Activated B cell treated with CpG ODN at 0.5 μM for 24 hours (primary cell): ENCODE results near the gene ZNF844. TPM values are rescaled to one million over a fixed set of nuclear protein-coding genes. Genes with fewer than 3 reads are reported as not detected.

Experiments
- ATAC-seq: fragments of 200-7000 bp; cut with Tn5 transposase; one replicate; pipeline ENCODE4 v1.10.0; 2021; ENCODE audit warnings: low read depth, mild to moderate bottlenecking, moderate library complexity
- CTCF ChIA-PET: fragments of 350-600 bp; sonication (Branson Sonifier 250); formaldehyde crosslinking; loops from one replicate; lab custom pipeline; 2021; ENCODE audit warnings: antibody characterized with exemption; lab: Charles Lee
- POLR2A ChIA-PET: fragments of 350-600 bp; sonication (Branson Sonifier 250); formaldehyde crosslinking; loops from one replicate; lab custom pipeline; 2021; ENCODE audit warnings: antibody characterized with exemption; lab: Charles Lee
- DNase-seq: peaks from one replicate; pipeline ENCODE4 v3.0.0; 2022
- H3K27ac Mint-ChIP-seq: one replicate; pipeline ENCODE4 v1.8.0; 2020; ENCODE audit warnings: mixed read lengths
- H3K27me3 Mint-ChIP-seq: one replicate; pipeline ENCODE4 v1.8.0; 2021; ENCODE audit warnings: mixed read lengths
- H3K36me3 Mint-ChIP-seq: one replicate; pipeline ENCODE4 v1.8.0; 2021; ENCODE audit warnings: low read depth, mixed read lengths
- H3K4me1 Mint-ChIP-seq: one replicate; pipeline ENCODE4 v1.8.0; 2021; ENCODE audit warnings: mixed read lengths
- H3K4me3 Mint-ChIP-seq: one replicate; pipeline ENCODE4 v1.8.0; 2020; ENCODE audit warnings: mild to moderate bottlenecking, mixed read lengths
- H3K9me3 Mint-ChIP-seq: one replicate; pipeline ENCODE4 v1.8.0; 2020; ENCODE audit warnings: mixed read lengths
- intact Hi-C: fragments of 100-400 bp; cut with micrococcal nuclease; formaldehyde crosslinking; loops from one replicate; pipeline ENCODE4 v1.15.1; 2024
- total RNA-seq: library from RNA; stranded (reverse); gene quantifications from 2 replicates; pipeline ENCODE4 v1.2.3, GENCODE V29; 2022
- TF ChIP-seq, protein P1 (sequence below): fragments of 200-600 bp; IDR thresholded peaks from one replicate; pipeline ENCODE4 v1.8.0; 2022; ENCODE audit warnings: antibody characterized with exemption, mild to moderate bottlenecking

The ZNF844 gene
- total RNA-seq, 1 donor from 2014 or later, result 27.7 TPM

- Mint-ChIP-seq H3K27me3 (no peaks in the 10 kb centered on the region), H3K4me3 (peak overlapping the region; percentile 60), H3K9me3 (no peaks in the 10 kb centered on the region), H3K36me3 (peaks cover under 1% of the 10 kb centered on the region), H3K27ac (no peak overlapping the region), H3K4me1 (peaks cover 20% of the 10 kb centered on the region)
- CTCF ChIA-PET, result interaction anchor here (1.1 to 1.7 kb wide), 4 partner anchors 25 to 375 kb away, joined by 3 to 5 read pairs (median 4); no protein-coding TSS in a partner anchor
- DNase-seq (no peak), ATAC-seq (no peak)
- POLR2A ChIA-PET, result interaction anchor here (0.5 to 2.2 kb wide), 11 partner anchors 10 to 1260 kb away, joined by 3 to 13 read pairs (median 5); partner anchors contain the start of genes ZNF20, ZNF442, ZNF443 and ZNF700
- intact Hi-C loops, result loop anchor here (1.0 to 5.0 kb wide), 3 partner anchors 32 to 109 kb away; partner anchors contain the start of gene ZNF700
- TF ChIP-seq, protein P1, sequence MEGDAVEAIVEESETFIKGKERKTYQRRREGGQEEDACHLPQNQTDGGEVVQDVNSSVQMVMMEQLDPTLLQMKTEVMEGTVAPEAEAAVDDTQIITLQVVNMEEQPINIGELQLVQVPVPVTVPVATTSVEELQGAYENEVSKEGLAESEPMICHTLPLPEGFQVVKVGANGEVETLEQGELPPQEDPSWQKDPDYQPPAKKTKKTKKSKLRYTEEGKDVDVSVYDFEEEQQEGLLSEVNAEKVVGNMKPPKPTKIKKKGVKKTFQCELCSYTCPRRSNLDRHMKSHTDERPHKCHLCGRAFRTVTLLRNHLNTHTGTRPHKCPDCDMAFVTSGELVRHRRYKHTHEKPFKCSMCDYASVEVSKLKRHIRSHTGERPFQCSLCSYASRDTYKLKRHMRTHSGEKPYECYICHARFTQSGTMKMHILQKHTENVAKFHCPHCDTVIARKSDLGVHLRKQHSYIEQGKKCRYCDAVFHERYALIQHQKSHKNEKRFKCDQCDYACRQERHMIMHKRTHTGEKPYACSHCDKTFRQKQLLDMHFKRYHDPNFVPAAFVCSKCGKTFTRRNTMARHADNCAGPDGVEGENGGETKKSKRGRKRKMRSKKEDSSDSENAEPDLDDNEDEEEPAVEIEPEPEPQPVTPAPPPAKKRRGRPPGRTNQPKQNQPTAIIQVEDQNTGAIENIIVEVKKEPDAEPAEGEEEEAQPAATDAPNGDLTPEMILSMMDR, result no peak
These were observed 29.9 kb upstream of the ZNF844 start for GRCh38 chr19:12034620-12035019.

DNA sequence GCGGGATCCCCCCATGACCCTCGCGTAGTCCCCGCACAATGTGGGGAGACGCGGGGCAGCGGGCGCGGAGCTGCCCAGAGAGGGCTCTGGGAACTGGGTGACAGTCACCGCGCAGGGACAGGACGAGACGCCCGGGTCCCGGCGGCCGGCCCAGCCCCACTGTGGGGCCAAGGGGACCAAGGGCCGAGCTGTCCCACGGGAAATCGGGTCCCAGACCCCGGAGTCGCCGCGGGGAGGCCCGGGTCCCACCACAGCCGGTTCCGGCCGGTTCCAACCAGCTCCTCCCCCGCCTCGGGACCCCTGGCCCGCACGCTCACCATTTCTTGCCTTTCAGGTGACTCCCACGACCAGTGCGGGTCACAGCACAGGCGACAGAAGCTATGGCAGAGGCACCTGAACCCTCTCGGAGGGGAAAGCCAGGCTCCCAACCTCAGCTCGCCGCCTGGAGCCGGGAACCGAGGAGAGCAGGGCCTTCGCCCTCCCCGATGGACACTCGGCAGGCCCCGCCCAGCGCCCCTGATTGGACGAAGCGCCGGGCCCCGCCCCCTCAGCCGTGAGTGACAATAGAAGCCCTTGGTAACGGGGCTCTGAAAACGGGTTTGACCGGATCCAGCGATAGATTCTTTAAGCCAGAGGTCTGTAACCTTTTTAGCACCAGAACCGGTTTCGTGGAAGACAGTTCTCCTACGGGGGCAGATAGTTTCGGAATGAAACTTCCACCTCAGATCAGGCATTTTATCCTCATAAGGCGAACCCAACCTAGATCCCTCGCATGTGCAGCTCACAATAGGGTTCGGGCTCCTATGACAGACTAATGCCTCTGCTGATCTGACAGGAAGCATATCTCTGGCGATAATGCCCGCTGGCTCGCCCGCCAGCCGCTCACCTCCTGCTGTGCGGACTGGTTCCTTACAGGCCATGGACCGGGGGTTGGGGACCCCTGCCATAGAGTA lies 29.0 kb upstream of the ZNF844 start, which contains the start of gene ZNF433:
Gene ZNF433 (minus strand): TSS at position 460 of the 953 bp plus-strand sequence. CDS start 140 bp downstream, at position 320.
- ATAC-seq (peak; percentile 98), DNase-seq (peak; percentile 80)
- intact Hi-C loops, result loop anchor here (1.0 to 5.0 kb wide), 3 partner anchors 33 to 110 kb away; partner anchors contain the start of gene ZNF700
- POLR2A ChIA-PET, result interaction anchor here (0.5 to 2.2 kb wide), 15 partner anchors 9 to 1482 kb away, joined by 3 to 13 read pairs (median 4); partner anchors contain the start of genes ZNF20, ZNF442, ZNF443 and ZNF700
- H3K4me3 Mint-ChIP-seq, result peak within 1 kb of the TSS; percentile 92
- CTCF ChIA-PET, result interaction anchor here (0.7 to 1.7 kb wide), 4 partner anchors 24 to 238 kb away, joined by 4 to 5 read pairs (median 4); no protein-coding TSS in a partner anchor
- no peaks in the 10 kb centered on the region for H3K27me3 Mint-ChIP-seq
- H3K4me1 Mint-ChIP-seq, result peaks cover 20% of the 10 kb centered on the region
- no peaks in the 10 kb centered on the region for H3K36me3 Mint-ChIP-seq
- no peaks in the 10 kb centered on the region for H3K9me3 Mint-ChIP-seq
- TF ChIP-seq, protein P1, result no peak
- H3K27ac Mint-ChIP-seq, result peak within 1 kb of the TSS; percentile 74

DNA sequence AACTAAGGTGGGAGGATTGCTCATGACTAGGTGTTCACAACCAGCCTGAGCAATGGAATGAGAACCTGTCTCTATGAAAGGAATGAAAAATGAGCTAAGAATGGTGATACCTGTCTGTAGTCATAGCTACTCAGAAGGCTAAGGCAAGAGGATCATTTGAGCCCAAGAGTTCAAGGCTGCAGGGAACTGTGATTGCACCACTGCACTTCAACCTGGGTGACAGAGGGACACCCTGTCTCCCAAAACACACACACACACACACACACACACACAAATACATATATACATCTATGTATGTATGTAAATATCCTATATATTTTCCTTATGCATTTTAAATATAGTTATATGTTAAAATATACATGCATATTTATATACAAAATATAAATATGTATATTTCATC lies 21.6 kb upstream of the ZNF844 start:
- H3K27me3 Mint-ChIP-seq, result no peaks in the 10 kb centered on the region
- TF ChIP-seq, protein P1, result no peak
- ChIA-PET CTCF (no interaction called here), POLR2A (interaction anchor here (0.5 kb wide), 1 partner anchor 22 kb away, joined by 3 read pairs; no protein-coding TSS in a partner anchor)
- no peak overlapping the region for H3K27ac Mint-ChIP-seq
- ATAC-seq, result no peak
- intact Hi-C loops, result no loop called here
- no peak overlapping the region for H3K4me3 Mint-ChIP-seq
- H3K4me1 Mint-ChIP-seq, result no peaks in the 10 kb centered on the region
- peaks cover 19% of the 10 kb centered on the region for H3K9me3 Mint-ChIP-seq
- DNase-seq, result no peak
- H3K36me3 Mint-ChIP-seq, result peaks cover 32% of the 10 kb centered on the region

- H3K4me1 Mint-ChIP-seq, result no peaks in the 10 kb centered on the region
- TF ChIP-seq, protein P1, result no peak
- H3K27ac Mint-ChIP-seq, result no peak overlapping the region
- ChIA-PET CTCF (no interaction called here), POLR2A (no interaction called here)
- H3K9me3 Mint-ChIP-seq, result peaks cover 19% of the 10 kb centered on the region
- DNase-seq (no peak), ATAC-seq (no peak)
- H3K36me3 Mint-ChIP-seq, result peaks cover 32% of the 10 kb centered on the region
- H3K27me3 Mint-ChIP-seq, result no peaks in the 10 kb centered on the region
- intact Hi-C loops, result no loop called here
- H3K4me3 Mint-ChIP-seq, result no peak overlapping the region
These were observed 20.6 kb upstream of the ZNF844 start for GRCh38 chr19:12043752-12044422.
